Measurements from ENCODE around the gene PRLHR. TPM values are rescaled to one million over a fixed set of nuclear protein-coding genes. Genes with fewer than 3 reads are reported as not detected.

The PRLHR gene
- total RNA-seq, 1 donor: not detected

DNA sequence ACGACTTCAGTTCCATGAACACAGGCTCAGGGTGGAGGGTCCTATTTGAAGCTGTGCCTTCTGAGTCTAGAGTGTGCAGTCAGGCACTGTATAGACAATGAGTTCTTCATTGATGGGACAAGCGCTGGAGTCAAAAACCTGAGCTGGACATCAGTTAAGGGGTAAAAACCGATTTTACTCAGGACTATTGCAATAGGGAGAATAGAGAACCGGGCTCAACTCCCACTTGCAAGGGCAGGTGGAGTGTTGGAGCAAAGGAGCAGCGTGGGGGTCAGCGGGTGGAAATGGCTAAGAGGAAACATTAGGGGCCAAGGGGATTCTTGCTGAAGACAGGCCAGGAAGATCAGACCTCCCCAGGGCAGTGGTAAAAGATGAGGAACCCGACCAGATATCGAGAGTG, 28.5 kb downstream of the PRLHR start:
- H3K4me3 ChIP-seq (ENCODE audit: low read depth, low read length): no peak overlapping the region
- TF ChIP-seq, protein P1, sequence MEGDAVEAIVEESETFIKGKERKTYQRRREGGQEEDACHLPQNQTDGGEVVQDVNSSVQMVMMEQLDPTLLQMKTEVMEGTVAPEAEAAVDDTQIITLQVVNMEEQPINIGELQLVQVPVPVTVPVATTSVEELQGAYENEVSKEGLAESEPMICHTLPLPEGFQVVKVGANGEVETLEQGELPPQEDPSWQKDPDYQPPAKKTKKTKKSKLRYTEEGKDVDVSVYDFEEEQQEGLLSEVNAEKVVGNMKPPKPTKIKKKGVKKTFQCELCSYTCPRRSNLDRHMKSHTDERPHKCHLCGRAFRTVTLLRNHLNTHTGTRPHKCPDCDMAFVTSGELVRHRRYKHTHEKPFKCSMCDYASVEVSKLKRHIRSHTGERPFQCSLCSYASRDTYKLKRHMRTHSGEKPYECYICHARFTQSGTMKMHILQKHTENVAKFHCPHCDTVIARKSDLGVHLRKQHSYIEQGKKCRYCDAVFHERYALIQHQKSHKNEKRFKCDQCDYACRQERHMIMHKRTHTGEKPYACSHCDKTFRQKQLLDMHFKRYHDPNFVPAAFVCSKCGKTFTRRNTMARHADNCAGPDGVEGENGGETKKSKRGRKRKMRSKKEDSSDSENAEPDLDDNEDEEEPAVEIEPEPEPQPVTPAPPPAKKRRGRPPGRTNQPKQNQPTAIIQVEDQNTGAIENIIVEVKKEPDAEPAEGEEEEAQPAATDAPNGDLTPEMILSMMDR (IDR thresholded peaks at IDR 0.05; ENCODE audit: insufficient read depth, low read length): no peak
- no peak for DNase-seq (ENCODE audit: low read depth)

DNA sequence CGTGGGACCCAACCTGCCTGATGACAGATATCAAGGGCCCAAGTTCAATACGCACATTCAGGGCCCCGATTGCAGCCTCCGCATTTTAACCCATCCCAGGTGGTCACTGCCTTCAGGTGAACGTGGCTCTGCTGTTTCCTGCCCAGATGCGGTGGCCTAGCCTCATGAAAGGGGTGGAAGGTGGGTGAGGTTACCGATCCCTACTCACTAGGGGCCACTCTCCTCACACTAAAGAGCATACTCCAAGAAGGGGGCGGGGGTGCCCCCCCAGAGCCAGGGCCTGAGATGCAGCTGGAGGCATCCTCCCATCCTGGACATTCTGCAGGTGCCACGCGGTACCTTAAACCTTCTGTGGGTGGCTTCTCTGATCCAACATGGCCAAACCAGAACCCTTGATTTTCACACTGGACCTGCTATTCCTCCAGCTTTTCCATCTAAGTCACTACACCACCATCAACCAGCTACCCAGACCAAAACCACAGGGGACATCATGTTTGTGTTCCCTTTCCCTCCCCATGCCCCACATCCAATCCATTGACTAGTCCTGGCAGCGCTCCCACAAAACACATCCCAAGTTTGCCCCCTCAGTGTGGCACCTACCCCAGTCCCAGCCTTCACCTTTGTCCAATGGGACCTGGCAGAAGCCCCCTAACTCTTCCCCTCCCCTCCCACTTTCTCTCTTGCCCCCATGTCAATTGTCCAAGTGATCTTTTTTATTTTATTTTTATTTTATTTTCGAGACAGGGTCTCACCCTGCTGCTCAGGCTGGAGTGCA, 30.0 kb downstream of the PRLHR start:
- H3K4me3 ChIP-seq (ENCODE audit: low read depth, low read length): no peak overlapping the region
- TF ChIP-seq, protein P1 (IDR thresholded peaks at IDR 0.05; ENCODE audit: insufficient read depth, low read length): no peak
- DNase-seq (ENCODE audit: low read depth): no peak

DNA sequence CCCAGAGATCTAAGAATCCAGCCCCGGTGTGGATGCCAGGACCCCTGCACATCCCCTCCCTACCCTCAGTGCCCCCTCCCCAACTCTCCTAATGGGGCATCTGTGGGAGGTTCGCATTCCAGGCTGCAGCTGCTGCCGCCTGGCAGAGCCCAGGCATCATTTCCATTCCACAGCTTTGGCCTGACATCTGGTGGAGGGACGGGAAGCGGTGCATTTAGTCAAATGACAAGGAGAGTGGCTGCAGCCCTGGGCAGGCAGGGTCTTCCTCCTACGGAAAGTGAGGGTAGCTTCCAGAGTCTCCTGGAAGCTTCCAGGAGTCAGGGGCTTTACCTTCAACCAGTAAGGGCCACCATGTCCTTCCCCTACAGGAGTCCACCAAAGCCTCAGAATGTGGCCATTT, 30.8 kb downstream of the PRLHR start:
- TF ChIP-seq, protein P1 (IDR thresholded peaks at IDR 0.05; ENCODE audit: insufficient read depth, low read length): peak; percentile 26
- no peak overlapping the region for H3K4me3 ChIP-seq (ENCODE audit: low read depth, low read length)
- DNase-seq (ENCODE audit: low read depth): no peak

DNA sequence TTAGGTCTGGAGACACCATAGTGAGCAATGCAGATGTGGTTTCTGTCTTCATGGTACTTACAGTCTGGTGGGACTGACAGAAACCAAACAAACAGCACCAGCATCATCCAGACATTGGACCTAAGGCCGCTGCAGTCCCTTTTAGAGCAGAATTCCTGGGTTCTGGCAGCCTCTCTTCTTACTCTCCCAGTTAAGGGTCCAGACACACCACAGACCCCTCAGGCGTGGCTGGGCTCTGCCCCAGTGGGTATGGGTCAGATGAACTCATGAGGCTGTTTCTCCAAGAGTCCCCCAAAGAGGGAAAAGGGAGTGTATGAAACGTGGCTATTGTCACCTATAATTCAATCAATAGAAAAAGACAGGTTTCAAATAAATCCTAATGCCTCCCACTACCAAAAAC, 31.3 kb downstream of the PRLHR start:
- DNase-seq (ENCODE audit: low read depth): no peak
- TF ChIP-seq, protein P1 (IDR thresholded peaks at IDR 0.05; ENCODE audit: insufficient read depth, low read length): no peak
- H3K4me3 ChIP-seq (ENCODE audit: low read depth, low read length): no peak overlapping the region

DNA sequence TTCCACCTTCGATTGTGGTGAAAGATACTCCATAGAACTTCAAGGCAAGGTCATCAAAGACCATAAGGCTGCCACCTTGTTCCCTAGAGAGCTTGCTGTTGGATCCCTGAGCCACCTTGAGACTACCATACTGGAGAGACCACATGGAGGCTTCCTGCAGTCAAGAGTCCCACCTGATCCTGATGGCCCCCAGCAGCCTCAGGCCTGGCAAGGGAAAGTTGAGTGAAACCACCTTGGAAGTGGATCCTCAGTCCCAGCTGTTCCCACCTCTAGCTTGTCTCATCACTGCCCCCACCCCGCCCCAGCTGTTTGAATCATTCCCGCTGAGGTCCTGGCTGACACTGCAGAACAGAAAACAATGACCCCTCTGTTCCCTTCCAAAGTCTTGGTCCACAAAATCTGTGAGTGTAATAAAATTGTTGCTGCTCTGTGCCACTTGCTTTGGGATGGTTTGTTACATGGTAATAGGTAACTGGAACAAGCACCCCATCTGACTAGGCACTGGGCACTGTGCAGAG, 32.0 kb downstream of the PRLHR start:
- TF ChIP-seq, protein P1 (IDR thresholded peaks at IDR 0.05; ENCODE audit: insufficient read depth, low read length): no peak
- DNase-seq (ENCODE audit: low read depth): no peak
- no peak overlapping the region for H3K4me3 ChIP-seq (ENCODE audit: low read depth, low read length)

DNA sequence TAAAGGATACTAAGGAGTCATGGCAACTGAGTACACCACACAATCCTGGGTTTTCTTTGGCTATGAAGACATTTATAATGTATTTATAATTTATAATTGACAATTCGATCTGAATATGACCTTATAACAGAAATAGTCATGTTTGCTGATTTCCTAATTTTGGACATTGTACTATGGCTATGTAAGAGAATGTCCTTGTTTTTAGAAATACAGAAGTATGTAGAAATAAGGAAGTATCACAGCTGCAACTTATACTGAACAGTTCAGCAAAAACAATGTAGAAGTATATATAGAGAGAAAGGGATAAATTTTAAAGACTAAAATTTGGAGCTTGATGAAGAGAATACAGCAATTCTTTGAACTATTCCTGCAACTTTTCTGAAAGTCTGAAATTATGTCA, 32.6 kb downstream of the PRLHR start:
- H3K4me3 ChIP-seq (ENCODE audit: low read depth, low read length): no peak overlapping the region
- TF ChIP-seq, protein P1 (IDR thresholded peaks at IDR 0.05; ENCODE audit: insufficient read depth, low read length): no peak
- no peak for DNase-seq (ENCODE audit: low read depth)

All from fibroblast of the aortic adventitia (primary cell).